ENCODE data around the gene PPID.
"Not testable (repeated sequence)": the region's sequence is repeated elsewhere in the genome, so short reads cannot be mapped to it uniquely, and the experiment has no call there.

PPID gene

DNA sequence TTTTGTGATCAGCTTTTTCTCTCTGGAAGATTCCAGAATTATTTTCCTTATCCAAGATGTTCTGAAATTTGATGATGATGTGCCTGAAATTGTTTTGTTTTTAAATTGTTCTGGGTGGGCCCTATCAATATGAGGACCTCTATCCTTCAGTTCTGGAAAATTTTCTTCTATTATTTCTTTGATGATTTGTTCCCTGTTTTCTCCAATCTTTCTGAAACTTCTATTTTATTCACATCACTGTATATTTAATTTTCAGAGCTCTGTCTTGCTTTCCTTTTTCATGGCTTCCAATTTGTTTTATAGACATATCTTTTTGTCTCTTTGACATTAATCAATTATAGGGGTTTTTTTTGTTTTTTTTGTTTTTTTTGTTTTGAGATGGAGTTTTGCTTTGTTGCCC is 33.4 kb upstream of the PPID start:
- in situ Hi-C loops (cut with MboI; ENCODE audit: low sequenced_read_pairs, unreplicated experiment), result no loop called here
- TF ChIP-seq, protein P1, sequence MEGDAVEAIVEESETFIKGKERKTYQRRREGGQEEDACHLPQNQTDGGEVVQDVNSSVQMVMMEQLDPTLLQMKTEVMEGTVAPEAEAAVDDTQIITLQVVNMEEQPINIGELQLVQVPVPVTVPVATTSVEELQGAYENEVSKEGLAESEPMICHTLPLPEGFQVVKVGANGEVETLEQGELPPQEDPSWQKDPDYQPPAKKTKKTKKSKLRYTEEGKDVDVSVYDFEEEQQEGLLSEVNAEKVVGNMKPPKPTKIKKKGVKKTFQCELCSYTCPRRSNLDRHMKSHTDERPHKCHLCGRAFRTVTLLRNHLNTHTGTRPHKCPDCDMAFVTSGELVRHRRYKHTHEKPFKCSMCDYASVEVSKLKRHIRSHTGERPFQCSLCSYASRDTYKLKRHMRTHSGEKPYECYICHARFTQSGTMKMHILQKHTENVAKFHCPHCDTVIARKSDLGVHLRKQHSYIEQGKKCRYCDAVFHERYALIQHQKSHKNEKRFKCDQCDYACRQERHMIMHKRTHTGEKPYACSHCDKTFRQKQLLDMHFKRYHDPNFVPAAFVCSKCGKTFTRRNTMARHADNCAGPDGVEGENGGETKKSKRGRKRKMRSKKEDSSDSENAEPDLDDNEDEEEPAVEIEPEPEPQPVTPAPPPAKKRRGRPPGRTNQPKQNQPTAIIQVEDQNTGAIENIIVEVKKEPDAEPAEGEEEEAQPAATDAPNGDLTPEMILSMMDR (IDR thresholded peaks at IDR 0.05; ENCODE audit: borderline replicate concordance, control extremely low read depth, extremely low read depth, insufficient read depth, missing control alignments), result no peak

DNA sequence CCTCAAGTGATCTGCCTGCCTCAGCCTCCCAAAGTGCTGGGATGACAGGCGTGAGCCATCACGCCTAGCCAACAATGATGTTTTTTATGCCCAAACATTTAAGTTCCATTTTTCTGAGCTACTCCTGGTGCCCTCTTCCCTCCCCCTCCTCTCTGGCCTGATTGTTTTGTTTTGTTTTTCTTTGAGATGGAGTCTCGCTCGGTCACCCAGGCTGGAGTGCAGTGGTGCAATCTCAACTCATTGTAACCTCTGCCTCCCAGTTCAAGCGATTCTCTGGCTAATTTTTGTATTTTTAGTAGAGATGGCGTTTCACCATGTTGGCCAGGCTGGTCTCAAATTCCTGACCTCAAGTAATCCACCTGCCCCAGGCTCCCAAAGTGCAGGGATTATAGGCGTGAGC is 32.6 kb upstream of the PPID start:
- in situ Hi-C loops (cut with MboI; ENCODE audit: low sequenced_read_pairs, unreplicated experiment); DNase-seq (ENCODE audit: low spot score): not testable (repeated sequence)

More for the DNA sequence above, 33.4 kb upstream of the PPID start:
- DNase-seq (ENCODE audit: low spot score), result no peak

DNA sequence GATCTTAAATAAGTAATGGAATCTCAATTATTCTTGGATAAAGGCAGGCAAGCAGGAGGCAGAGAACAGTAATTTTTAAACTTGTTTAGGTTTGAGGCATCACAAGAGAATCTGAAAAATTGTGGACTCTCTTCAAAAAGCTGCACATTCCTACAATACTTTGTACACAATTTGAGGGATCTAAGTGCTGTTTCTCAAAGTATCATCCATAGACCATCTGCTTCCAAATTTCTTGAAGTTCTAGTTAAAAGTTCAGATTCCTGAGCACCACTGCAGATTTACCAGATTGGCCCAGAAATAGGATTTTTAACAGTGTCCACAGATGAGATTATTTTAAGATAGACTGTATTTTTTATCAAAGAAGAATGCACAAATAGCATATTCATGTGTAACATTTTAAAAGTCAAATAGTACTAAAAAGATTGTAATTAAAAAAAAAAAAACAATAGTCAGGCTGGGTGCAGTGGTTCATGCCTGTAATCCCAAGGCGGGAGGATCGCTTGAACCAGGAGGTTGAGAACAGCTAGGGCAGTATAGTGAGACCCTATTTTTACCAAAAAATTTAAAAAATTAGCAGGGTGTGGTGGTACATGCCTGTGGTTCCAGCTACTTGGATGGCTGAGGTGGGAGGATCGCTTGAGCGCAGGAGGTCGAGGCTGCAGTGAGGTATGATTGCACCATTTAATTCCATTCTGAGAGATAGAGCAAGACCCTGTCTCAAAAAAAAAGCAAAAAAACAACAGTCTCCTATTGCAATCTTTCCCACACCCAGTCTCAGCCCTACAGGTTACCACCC is 31.4 kb upstream of the PPID start:
- TF ChIP-seq, protein P1 (IDR thresholded peaks at IDR 0.05; ENCODE audit: borderline replicate concordance, control extremely low read depth, extremely low read depth, insufficient read depth, missing control alignments), result no peak
- DNase-seq (ENCODE audit: low spot score), result no peak
- in situ Hi-C loops (cut with MboI; ENCODE audit: low sequenced_read_pairs, unreplicated experiment), result no loop called here

DNA sequence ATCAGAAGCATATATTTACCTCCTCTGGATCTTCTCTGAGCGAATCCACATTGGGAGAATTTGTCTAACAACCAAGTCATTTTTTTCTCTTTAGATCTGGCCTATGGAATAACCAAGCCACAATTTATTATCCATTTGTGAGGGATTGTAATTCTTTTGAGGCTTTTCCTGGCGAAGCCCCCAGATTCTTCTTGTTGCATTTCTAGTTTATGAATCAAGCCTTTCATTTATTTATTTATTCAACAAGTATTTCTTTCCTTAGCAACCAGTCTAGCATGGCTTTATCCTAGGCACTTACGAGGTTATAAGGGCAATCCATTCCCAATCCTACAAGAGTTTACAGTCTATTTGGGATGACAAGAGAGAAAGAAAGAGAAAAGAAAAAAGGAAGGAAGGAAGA is 27.2 kb upstream of the PPID start:
- in situ Hi-C loops (cut with MboI; ENCODE audit: low sequenced_read_pairs, unreplicated experiment), result no loop called here
- TF ChIP-seq, protein P1 (IDR thresholded peaks at IDR 0.05; ENCODE audit: borderline replicate concordance, control extremely low read depth, extremely low read depth, insufficient read depth, missing control alignments), result no peak
- DNase-seq (ENCODE audit: low spot score), result no peak

DNA sequence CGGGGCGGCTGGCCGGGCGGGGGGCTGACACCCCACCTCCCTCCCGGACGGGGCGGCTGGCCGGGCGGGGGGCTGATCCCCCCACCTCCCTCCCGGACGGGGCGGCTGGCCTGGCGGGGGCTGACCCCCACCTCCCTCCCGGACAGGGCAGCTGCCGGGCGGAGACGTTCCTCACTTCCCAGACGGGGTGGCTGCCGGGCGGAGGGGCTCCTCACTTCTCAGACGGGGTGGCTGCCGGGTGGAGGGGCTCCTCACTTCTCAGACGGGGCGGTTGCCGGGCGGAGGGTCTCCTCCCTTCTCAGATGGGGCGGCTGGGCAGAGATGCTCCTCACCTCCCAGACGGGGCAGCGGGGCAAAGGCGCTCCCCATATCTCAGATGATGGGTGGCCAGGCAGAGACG is 23.3 kb upstream of the PPID start:
- not testable (repeated sequence) for DNase-seq (ENCODE audit: low spot score)
- in situ Hi-C loops (cut with MboI; ENCODE audit: low sequenced_read_pairs, unreplicated experiment), result loop anchor here (25.0 kb wide), 2 partner anchors 441 to 691 kb away; no protein-coding TSS in a partner anchor

DNA sequence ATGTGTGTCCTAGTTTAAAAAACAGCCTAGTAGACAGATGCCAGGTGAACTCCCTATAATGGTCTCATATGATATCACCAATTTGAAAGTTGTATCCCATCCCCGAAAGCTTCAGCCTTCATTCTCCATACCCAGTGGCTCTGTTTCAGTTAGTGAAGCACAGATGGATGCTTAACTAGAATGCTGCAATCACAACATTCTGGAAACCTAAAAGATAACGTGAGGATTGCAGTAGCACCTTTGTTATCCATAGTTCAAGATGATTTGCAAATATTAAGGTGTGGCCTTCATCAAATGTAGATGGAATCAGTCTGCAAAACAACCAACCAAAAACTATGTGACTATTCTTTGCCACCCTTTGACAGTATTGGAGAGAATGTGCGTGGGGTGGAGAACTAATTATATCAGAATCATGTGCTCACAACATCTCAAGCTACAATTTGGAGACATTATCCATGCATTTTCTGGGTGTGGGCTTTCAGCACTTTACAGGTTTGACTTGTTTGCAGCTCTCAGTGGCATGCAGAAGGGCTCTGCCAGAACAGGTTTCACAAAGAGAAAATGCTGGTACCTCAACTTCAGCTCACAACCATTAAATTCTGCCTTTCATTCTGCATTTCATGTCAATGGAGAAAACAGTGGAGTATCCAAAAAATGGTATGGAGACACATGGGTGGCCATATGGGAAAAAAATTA is 18.3 kb upstream of the PPID start:
- TF ChIP-seq, protein P1 (IDR thresholded peaks at IDR 0.05; ENCODE audit: borderline replicate concordance, control extremely low read depth, extremely low read depth, insufficient read depth, missing control alignments), result no peak
- in situ Hi-C loops (cut with MboI; ENCODE audit: low sequenced_read_pairs, unreplicated experiment), result loop anchor here (25.0 kb wide), 2 partner anchors 446 to 696 kb away; no protein-coding TSS in a partner anchor
- DNase-seq (ENCODE audit: low spot score), result no peak

DNA sequence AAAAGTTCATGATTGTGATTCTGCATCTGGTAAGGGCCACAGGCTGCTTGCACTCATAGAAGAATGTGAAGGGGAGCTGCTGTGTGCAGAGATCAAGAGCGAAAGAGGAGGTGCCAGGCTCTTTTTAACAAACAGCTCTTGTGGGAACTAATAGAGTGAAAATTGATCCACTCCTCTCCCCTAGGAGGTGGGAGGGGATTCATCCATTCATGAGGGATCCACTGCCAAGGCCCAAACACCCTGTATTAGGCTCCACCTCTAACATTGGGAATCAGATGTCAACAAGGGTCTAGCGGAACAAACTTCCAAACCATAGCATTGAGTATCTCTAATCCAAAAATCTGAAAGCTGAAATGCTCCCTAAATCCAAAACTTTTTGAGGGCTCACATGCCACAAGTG is 16.4 kb upstream of the PPID start:
- in situ Hi-C loops (cut with MboI; ENCODE audit: low sequenced_read_pairs, unreplicated experiment), result loop anchor here (25.0 kb wide), 2 partner anchors 448 to 698 kb away; no protein-coding TSS in a partner anchor
- TF ChIP-seq, protein P1 (IDR thresholded peaks at IDR 0.05; ENCODE audit: borderline replicate concordance, control extremely low read depth, extremely low read depth, insufficient read depth, missing control alignments), result no peak
- DNase-seq (ENCODE audit: low spot score), result no peak

Measured in GM13976 (cell line).